ENCODE measurements around the gene TDRD10. TPM values are rescaled to one million over a fixed set of nuclear protein-coding genes. Genes with fewer than 3 reads are reported as not detected.

The TDRD10 gene
- total and polyA plus RNA-seq, 2 donors (not counting 1 experiment from before 2014, with no cell fraction given), result 0.06 TPM; not detected in 1

DNA sequence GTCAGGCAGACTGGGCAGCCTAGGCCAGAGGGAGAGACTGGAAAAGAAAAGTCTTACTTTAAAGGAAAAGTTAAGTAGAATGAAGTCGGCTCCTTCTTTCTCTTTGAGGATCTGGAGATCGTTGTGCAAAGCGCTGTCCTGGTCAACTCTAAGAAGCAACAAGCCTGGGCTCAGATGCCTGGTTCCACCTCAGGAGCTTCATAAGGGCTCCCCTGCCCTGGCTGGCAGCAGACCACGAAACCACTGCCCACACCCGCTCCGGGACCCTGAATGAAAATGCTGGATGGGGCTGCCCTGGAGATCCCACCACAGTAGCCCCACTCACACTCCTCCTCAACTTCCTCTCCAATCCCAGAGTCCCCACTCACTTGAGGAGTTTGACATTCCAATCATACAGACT lies 50.0 kb downstream of the TDRD10 start:
- Histone ChIP-seq H3K36me3 (replicated peaks in 1 of 2; ENCODE audit: control extremely low read depth in 1 of 2, control insufficient read depth in 1 of 2, extremely low read depth in 1 of 2, insufficient read depth in 2 of 2, low read length in 1 of 2) (peaks cover 20 to 76% of the 10 kb centered on the region in 2 experiments), H3K4me3 (ENCODE audit: control extremely low read depth in 1 of 5, extremely low read depth in 1 of 5, insufficient read depth in 1 of 5, low read depth in 2 of 5, low read length in 4 of 5) (no peak overlapping the region), H3K27ac (ENCODE audit: low read length in 2 of 2) (no peak overlapping the region), H2AFZ (ENCODE audit: insufficient read depth, low read depth, low read length, poor library complexity, severe bottlenecking) (no peak overlapping the region), H3K79me2 (ENCODE audit: control insufficient read depth, insufficient read depth, low read length) (peaks cover 8% of the 10 kb centered on the region), H3K4me2 (replicated peaks; ENCODE audit: low read depth, low read length, poor library complexity, severe bottlenecking) (no peak overlapping the region), H3K9me3 (ENCODE audit: control extremely low read depth in 1 of 3, control insufficient read depth in 2 of 3, insufficient read depth in 1 of 3, low read length in 2 of 3) (peaks cover 0 to 3% (median 0%) of the 10 kb centered on the region in 3 donors), H3K4me1 (ENCODE audit: control insufficient read depth in 2 of 2, insufficient read depth in 2 of 2, low read length in 2 of 2) (peaks cover 10 to 11% of the 10 kb centered on the region in 2 donors), H3K9ac (ENCODE audit: low read length) (no peak overlapping the region), H3K27me3 (replicated peaks in 1 of 4; ENCODE audit: control extremely low read depth in 1 of 4, control insufficient read depth in 3 of 4, insufficient read depth in 4 of 4, low read length in 3 of 4) (no peaks in the 10 kb centered on the region), H4K20me1 (ENCODE audit: control insufficient read depth, insufficient read depth, low read length, poor library complexity, severe bottlenecking) (peaks cover 56% of the 10 kb centered on the region)
- 81% methylated on average over 5 of the region's 6 CpGs for WGBS (ENCODE audit: insufficient coverage)
- ChIA-PET POLR2A (no interaction called here), CTCF (interaction anchor here (0.5 to 0.9 kb wide), 2 partner anchors 72 to 75 kb away, joined by 3 to 4 read pairs; no protein-coding TSS in a partner anchor)
- peaks cover 22% of the 10 kb centered on the region for H3K4me1 Mint-ChIP-seq
- no peak overlapping the region for H3K27ac Mint-ChIP-seq
- DNase-seq, result no peak
- no peak for ATAC-seq (ENCODE audit: low read depth)
- intact Hi-C loops (cut with micrococcal nuclease), result no loop called here
- H3K27me3 Mint-ChIP-seq, result no peaks in the 10 kb centered on the region
- no peaks in the 10 kb centered on the region for H3K9me3 Mint-ChIP-seq (ENCODE audit: insufficient read depth)
- TF ChIP-seq, protein P1, sequence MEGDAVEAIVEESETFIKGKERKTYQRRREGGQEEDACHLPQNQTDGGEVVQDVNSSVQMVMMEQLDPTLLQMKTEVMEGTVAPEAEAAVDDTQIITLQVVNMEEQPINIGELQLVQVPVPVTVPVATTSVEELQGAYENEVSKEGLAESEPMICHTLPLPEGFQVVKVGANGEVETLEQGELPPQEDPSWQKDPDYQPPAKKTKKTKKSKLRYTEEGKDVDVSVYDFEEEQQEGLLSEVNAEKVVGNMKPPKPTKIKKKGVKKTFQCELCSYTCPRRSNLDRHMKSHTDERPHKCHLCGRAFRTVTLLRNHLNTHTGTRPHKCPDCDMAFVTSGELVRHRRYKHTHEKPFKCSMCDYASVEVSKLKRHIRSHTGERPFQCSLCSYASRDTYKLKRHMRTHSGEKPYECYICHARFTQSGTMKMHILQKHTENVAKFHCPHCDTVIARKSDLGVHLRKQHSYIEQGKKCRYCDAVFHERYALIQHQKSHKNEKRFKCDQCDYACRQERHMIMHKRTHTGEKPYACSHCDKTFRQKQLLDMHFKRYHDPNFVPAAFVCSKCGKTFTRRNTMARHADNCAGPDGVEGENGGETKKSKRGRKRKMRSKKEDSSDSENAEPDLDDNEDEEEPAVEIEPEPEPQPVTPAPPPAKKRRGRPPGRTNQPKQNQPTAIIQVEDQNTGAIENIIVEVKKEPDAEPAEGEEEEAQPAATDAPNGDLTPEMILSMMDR (IDR thresholded peaks at IDR 0.05), result no peak
- no peak overlapping the region for H3K4me3 Mint-ChIP-seq

DNA sequence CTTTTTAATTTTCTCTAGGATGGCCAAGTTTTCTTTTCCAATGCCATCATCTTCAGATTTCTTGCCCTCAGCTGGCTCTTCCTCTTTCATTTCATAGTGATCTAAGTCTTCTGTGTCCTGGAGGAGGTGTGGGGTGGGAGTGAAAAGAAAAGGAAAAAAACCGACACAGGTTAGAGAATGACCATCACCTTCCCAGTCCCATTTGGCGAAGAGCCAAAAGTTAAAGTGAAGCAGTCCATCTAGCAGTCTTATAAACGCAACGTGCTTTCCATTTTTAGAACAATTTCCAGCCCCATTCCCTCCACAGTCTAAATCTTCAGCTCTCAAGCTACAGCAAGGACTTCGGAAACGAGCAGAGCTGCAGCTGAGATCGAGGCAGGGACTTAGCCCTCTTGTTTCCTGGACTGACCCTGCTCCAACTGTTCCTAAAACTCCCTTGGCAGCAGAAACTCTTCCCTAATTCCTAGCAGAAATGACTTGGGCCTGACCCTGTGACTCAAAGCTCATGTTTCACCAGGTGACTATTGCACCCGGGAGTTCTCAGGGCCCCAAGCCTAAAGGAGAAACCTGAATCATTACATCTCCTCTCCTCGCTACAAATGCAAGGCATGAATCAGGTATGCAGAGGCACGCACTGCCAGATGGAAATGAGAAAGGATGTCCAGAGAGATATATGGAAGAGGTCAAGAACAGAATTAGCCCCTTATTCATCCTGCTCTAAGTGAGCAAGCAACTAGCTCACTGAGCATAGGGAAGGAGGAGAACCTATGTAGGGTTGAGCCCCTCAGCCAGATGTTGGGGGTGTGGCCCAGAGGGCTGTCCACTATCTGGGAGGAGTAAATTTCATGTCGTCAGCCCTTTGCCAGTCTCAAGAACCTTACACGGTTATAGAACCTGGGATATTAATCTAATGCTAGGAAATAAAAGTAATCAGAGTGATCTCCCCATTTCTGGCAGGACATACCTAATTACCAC lies 51.3 kb downstream of the TDRD10 start:
- no peak overlapping the region for H3K27ac Mint-ChIP-seq
- no peaks in the 10 kb centered on the region for H3K9me3 Mint-ChIP-seq (ENCODE audit: insufficient read depth)
- peaks cover 0 to 3% (median 0%) of the 10 kb centered on the region in 3 donors for H3K9me3 ChIP-seq (ENCODE audit: control extremely low read depth in 1 of 3, control insufficient read depth in 2 of 3, insufficient read depth in 1 of 3, low read length in 2 of 3)
- ChIA-PET CTCF (interaction anchor here (0.8 to 4.1 kb wide), 5 partner anchors 7 to 354 kb away, joined by 3 to 17 read pairs (median 5); partner anchors contain the start of gene CHRNB2), POLR2A (interaction anchor here (0.6 kb wide), 1 partner anchor 282 kb away, joined by 3 read pairs; no protein-coding TSS in a partner anchor)
- H2AFZ ChIP-seq (ENCODE audit: insufficient read depth, low read depth, low read length, poor library complexity, severe bottlenecking), result no peak overlapping the region
- H3K79me2 ChIP-seq (ENCODE audit: control insufficient read depth, insufficient read depth, low read length), result peaks cover 20% of the 10 kb centered on the region
- intact Hi-C loops (cut with micrococcal nuclease), result no loop called here
- no peak overlapping the region for H3K4me2 ChIP-seq (replicated peaks; ENCODE audit: low read depth, low read length, poor library complexity, severe bottlenecking)
- no peak overlapping the region for H3K4me3 ChIP-seq (ENCODE audit: control extremely low read depth in 1 of 5, extremely low read depth in 1 of 5, insufficient read depth in 1 of 5, low read depth in 2 of 5, low read length in 4 of 5)
- H3K36me3 ChIP-seq (replicated peaks in 1 of 2; ENCODE audit: control extremely low read depth in 1 of 2, control insufficient read depth in 1 of 2, extremely low read depth in 1 of 2, insufficient read depth in 2 of 2, low read length in 1 of 2), result peaks cover 20 to 76% of the 10 kb centered on the region in 2 experiments
- TF ChIP-seq, protein P1 (IDR thresholded peaks at IDR 0.05), result no peak
- TF ChIP-seq EZH2 (IDR thresholded peaks at IDR 0.05; ENCODE audit: borderline replicate concordance, insufficient read depth, low read depth, low read length, poor library complexity, severe bottlenecking), result no peak
- no peak overlapping the region for H3K4me3 Mint-ChIP-seq
- H4K20me1 ChIP-seq (ENCODE audit: control insufficient read depth, insufficient read depth, low read length, poor library complexity, severe bottlenecking), result peaks cover 56% of the 10 kb centered on the region
- no peaks in the 10 kb centered on the region for H3K27me3 ChIP-seq (replicated peaks in 1 of 4; ENCODE audit: control extremely low read depth in 1 of 4, control insufficient read depth in 3 of 4, insufficient read depth in 4 of 4, low read length in 3 of 4)
- DNase-seq (no peak), ATAC-seq (ENCODE audit: low read depth) (no peak)
- H3K9ac ChIP-seq (ENCODE audit: low read length), result no peak overlapping the region
- 94% methylated on average over 8 of the region's 12 CpGs for WGBS (ENCODE audit: insufficient coverage)
- H3K27ac ChIP-seq (ENCODE audit: low read length in 2 of 2), result no peak overlapping the region
- peaks cover 31% of the 10 kb centered on the region for H3K4me1 Mint-ChIP-seq
- peaks cover 18 to 20% of the 10 kb centered on the region in 2 donors for H3K4me1 ChIP-seq (ENCODE audit: control insufficient read depth in 2 of 2, insufficient read depth in 2 of 2, low read length in 2 of 2)
- no peaks in the 10 kb centered on the region for H3K27me3 Mint-ChIP-seq

Data from B cell (primary cell).